SK-N-SH treated with all-trans-retinoic acid at 6 μM for 48 hours (cell line): ENCODE results near the gene CDKN2B.

ENCODE experiments used
- ARNTL ChIP-seq: fragments of 450-650 bp; formaldehyde crosslinking; IDR thresholded peaks from 2 replicates; pipeline ENCODE4 v1.5.0; 2020; ENCODE audit warnings: low read depth, mild to moderate bottlenecking, moderate library complexity, borderline replicate concordance
- BACH2 ChIP-seq: fragments of 250-450 bp; sonication (Bioruptor Pico); IDR thresholded peaks from 2 replicates; pipeline ENCODE4 v1.9.0; 2021; ENCODE audit warnings: mild to moderate bottlenecking, borderline replicate concordance
- CSDC2 ChIP-seq: fragments of 250-450 bp; sonication (Bioruptor Pico); IDR thresholded peaks from 2 replicates; pipeline ENCODE4 v1.5.0; 2020; ENCODE audit warnings: mild to moderate bottlenecking, moderate library complexity
- PPARA ChIP-seq: fragments of 250-450 bp; sonication (Bioruptor Pico); IDR thresholded peaks from 2 replicates; pipeline ENCODE4 v1.5.0; 2020; ENCODE audit warnings: mild to moderate bottlenecking, borderline replicate concordance
- RARB ChIP-seq: fragments of 250-450 bp; sonication (Bioruptor Pico); IDR thresholded peaks from 2 replicates; pipeline ENCODE4 v1.8.0; 2021; ENCODE audit warnings: mild to moderate bottlenecking, moderate library complexity
- TSHZ2 ChIP-seq: fragments of 250-450 bp; sonication (Bioruptor Pico); IDR thresholded peaks from 2 replicates; pipeline ENCODE4 v1.5.0; 2020; ENCODE audit warnings: mild to moderate bottlenecking, moderate library complexity
- ZC3H10 ChIP-seq: fragments of 250-450 bp; sonication (Bioruptor Pico); IDR thresholded peaks from 2 replicates; pipeline ENCODE4 v1.5.1; 2021; ENCODE audit warnings: mild to moderate bottlenecking, moderate library complexity
- ZFP3 ChIP-seq: fragments of 250-450 bp; sonication (Bioruptor Pico); IDR thresholded peaks from 2 replicates; pipeline ENCODE4 v1.5.0; 2020; ENCODE audit warnings: mild to moderate bottlenecking, moderate library complexity
- ZNF565 ChIP-seq: fragments of 450-650 bp; formaldehyde crosslinking; conservative IDR thresholded peaks from 2 replicates; pipeline ENCODE4 v1.5.0; 2020; ENCODE audit warnings: low read depth, mild to moderate bottlenecking, moderate library complexity
- ZNF8 ChIP-seq: fragments of 450-650 bp; formaldehyde crosslinking; IDR thresholded peaks from 2 replicates; pipeline ENCODE4 v1.5.0; 2020; ENCODE audit warnings: mild to moderate bottlenecking, moderate library complexity
- TF ChIP-seq, protein P1 (sequence below): fragments of 250-450 bp; sonication (Bioruptor Pico); IDR thresholded peaks from 2 replicates; pipeline ENCODE4 v1.8.0; 2020; ENCODE audit warnings: mild to moderate bottlenecking, moderate library complexity, borderline replicate concordance
- TF ChIP-seq, protein P2 (sequence below): fragments of 250-450 bp; sonication (Bioruptor Pico); IDR thresholded peaks from 2 replicates; pipeline ENCODE4 v1.5.1; 2021; ENCODE audit warnings: mild to moderate bottlenecking, moderate library complexity

DNA sequence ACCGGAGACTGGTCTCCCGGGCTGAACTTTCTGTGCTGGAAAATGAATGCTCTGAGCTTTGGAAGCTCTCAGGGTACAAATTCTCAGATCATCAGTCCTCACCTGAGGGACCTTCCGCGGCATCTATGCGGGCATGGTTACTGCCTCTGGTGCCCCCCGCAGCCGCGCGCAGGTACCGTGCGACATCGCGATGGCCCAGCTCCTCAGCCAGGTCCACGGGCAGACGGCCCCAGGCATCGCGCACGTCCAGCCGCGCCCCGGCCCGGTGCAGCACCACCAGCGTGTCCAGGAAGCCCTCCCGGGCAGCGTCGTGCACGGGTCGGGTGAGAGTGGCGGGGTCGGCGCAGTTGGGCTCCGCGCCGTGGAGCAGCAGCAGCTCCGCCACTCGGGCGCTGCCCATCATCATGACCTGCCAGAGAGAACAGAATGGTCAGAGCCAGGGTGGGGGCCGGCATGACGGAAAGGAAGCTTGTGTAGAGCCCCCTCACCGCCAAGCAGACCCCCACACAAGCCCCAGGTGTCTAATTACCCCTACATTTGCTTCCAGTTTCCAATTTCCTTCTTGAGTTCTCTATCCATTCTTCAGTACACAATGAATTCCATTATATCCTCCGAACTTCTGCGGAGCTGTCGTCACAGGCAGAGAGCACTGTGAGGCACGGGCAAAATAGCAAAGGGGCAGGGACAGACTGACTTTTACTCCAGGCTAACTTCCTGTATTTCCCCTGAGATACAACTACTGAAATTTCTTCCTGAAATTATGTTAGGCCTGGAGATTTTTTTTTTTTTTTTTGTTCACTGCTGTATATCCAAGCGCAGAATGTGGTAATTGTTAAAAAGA lies 38.1 kb downstream of the CDKN2B start:
- no peak for TF ChIP-seq ARNTL (CRISPR knock-in tag)
- TF ChIP-seq TSHZ2 (CRISPR knock-in tag): no peak
- TF ChIP-seq ZNF565: no peak
- TF ChIP-seq, protein P1, sequence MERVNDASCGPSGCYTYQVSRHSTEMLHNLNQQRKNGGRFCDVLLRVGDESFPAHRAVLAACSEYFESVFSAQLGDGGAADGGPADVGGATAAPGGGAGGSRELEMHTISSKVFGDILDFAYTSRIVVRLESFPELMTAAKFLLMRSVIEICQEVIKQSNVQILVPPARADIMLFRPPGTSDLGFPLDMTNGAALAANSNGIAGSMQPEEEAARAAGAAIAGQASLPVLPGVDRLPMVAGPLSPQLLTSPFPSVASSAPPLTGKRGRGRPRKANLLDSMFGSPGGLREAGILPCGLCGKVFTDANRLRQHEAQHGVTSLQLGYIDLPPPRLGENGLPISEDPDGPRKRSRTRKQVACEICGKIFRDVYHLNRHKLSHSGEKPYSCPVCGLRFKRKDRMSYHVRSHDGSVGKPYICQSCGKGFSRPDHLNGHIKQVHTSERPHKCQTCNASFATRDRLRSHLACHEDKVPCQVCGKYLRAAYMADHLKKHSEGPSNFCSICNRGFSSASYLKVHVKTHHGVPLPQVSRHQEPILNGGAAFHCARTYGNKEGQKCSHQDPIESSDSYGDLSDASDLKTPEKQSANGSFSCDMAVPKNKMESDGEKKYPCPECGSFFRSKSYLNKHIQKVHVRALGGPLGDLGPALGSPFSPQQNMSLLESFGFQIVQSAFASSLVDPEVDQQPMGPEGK: no peak
- TF ChIP-seq ZFP3: no peak
- TF ChIP-seq CSDC2 (CRISPR knock-in tag): no peak
- TF ChIP-seq BACH2 (CRISPR knock-in tag): no peak
- TF ChIP-seq, protein P2, sequence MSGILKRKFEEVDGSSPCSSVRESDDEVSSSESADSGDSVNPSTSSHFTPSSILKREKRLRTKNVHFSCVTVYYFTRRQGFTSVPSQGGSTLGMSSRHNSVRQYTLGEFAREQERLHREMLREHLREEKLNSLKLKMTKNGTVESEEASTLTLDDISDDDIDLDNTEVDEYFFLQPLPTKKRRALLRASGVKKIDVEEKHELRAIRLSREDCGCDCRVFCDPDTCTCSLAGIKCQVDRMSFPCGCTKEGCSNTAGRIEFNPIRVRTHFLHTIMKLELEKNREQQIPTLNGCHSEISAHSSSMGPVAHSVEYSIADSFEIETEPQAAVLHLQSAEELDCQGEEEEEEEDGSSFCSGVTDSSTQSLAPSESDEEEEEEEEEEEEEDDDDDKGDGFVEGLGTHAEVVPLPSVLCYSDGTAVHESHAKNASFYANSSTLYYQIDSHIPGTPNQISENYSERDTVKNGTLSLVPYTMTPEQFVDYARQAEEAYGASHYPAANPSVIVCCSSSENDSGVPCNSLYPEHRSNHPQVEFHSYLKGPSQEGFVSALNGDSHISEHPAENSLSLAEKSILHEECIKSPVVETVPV (CRISPR knock-in tag): no peak
- no peak for TF ChIP-seq ZC3H10 (CRISPR knock-in tag)
- no peak for TF ChIP-seq RARB (CRISPR knock-in tag)
- TF ChIP-seq ZNF8: no peak
- no peak for TF ChIP-seq PPARA (CRISPR knock-in tag)
